HG03575 (cell line): ENCODE measurements around the gene FXYD7.

Source experiments
- ATAC-seq: cut with Tn5 transposase; IDR thresholded peaks from one replicate; pipeline ENCODE4 v1.9.1; 2021; ENCODE audit not compliant: unreplicated experiment, insufficient number of reproducible peaks, low FRiP score; ENCODE audit errors: extremely low read depth

The FXYD7 gene

DNA sequence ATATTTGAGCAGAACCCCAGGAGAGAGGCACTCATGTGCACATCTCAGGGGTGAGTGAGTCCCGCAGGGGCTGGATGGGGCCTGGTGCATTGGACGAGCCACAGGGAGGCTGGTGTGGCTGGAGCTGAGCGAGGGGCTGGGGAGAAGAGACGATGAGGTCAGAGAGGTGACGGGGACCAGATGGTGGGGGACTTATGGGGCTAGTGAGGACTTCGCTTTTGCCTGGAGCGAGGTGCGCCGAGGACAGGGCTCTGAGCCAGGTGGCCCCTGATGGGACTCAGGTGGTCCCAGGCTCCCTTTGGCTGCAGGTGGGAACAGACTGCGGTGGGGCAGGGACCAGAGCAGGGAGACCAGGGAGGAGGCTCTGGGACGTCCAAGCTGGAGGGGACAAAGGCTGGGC is 34.3 kb upstream of the FXYD7 start:
- no peak for ATAC-seq

DNA sequence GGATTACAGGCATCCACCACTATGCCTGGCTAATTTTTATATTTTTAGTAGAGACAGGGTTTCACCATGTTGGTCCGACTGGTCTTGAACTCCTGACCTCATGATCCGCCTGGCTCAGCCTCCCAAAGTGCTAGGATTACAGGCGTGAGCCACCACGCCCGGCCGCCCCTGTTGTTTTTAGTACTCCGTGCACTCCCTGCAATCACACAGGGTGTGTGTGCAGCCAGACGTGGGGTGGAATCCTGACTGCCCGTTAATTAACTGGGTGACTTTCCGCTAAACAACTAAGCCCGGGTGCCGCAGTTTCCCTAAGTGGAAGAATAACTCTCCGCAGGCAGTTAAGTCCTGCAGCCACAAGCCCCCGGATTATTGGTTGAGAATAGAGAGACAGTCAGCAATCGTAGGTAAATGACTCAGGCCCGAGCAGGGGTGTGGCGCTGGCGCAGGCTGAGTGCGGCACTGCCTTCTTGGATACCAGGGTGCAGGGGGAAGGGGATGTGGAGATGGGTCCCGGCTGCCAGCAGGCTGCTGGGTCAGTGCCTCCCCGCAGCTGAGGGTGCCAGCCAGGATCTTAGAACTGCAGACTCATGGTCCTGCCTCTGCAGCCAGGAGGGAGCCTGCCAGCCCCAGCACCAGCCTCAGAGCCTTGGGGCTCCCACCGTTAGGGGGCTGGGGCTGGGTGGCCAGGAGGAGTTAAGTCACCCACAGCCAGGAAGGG is 33.5 kb upstream of the FXYD7 start:
- no peak for ATAC-seq

DNA sequence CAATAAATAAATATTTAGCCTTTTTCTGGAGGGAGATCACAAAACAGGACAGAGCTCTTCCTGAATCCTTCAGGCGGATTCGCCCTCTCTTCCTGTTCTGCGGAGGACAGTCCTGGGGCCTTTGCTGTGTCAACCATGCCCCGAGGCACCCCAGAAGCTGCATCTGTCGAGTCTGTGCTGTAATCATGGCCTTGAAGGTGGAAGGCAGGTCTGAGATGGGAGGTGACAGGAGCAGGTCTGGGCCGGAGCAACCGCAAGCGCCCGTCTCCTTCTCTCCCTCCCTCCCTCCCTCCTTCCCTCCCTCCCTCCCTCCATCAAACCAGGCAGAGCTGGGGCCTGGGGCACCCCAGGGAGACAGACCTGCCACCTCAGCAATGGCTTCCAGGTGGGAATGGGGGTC is 32.1 kb upstream of the FXYD7 start:
- no peak for ATAC-seq

DNA sequence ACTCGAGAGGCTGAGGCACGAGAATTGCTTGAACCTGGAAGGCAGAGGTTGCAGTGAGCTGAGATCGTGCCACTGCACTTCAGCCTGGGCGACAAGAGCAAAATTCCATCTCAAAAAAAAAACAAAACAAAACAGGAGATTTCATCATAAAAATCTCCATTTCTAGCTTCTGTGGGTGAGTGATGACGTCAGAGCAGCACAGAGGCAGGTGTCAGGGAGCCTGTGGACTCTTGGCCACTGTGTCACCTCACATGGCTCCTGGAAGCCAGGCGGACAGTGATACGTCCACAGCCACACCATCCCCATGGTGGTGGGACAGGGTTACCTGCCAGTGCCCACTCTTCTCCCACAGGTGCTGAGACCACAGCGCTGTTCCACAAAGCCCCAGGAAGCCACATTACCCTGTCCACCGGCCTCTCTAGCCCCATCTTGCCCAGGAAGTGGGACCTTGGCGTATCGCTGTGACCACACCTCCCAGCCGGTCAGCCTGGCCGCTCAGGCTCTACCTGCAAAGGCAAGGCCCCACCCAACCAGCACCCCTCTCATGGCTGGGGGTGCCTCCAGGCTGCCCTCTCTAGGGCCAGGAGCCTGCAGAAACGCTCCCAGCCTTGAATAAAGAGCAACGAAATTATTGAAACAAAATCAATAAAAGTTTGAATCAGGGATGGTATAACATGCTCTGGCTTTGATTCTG is 29.9 kb upstream of the FXYD7 start:
- no peak for ATAC-seq

DNA sequence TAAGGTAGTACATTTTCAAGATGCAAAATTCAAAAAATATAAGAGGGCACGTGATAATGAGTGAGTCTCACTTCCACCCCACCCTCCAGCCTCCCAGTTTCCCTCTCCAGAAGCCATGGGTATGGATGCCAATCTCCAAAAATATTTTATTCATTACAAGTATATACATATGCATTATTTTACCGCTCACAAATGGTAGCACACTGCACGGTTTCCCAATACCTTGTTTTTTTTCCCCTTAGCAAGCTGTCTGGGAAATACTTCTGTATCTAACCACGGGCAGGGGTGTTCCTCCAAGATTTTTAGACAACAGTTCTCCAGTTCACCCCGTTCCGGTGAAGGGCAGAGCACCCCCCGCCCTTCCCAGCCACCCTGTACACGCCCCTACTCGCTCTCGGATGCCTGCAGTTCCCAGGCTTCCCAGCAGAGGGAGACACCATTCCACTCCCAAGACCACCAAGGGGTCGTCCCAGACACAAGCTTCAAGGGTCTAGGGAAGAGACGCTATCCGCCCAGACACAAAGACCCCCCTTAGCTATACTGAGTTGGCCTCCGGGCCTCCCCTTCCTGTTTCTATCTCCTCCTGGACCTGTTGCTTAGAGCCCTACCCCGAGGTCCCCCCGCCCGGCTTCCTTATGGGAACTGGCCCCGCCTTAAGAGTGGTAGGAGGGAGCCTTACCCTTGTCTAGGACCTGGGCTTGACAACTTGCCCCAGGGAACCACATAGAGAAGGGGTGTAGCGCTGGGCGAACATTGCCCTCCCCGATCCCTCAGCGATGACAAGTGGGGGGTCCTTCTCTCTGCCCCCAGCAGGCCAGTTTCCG is 28.5 kb upstream of the FXYD7 start:
- ATAC-seq, result no peak

DNA sequence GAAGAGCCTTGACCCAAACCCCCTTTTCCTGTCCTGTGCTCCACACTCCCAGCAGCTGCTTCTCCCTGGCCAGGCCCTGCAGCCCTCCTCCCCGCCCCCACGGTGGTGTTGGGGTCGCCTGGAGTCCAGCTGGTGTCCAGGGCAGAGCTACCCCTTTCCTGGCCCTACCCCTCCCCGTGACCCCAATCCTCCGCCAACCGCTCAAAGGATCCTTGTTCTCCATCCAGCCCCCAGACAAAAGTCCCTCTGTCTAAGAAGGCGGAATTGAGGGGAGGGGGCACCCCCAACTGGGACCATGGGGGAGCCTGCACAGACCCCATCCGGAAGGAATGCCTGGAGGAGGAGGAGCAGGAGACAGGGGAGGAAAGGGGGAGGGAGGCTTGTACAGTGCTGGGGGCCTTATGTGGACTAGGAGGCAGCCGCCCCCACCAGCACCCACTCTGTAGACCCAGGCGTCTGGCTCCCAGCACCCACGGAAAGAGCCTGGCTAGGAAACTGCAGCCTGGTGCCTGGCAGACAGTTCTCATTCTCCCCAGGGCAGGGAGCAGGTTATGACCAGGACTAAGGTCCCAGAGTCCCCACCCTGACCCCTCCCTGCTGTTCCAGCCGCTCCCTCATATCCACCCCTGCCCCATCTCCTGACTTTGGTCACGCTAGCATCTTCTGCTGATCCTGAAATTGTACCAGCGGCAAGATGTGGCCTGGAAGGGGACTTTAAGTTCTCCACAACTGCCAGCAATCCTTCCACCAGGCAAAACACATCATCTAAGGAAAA is 27.7 kb upstream of the FXYD7 start, which contains the start of gene FXYD3:
Gene FXYD3, plus strand, starts transcription at position 647 of the 775 bp plus-strand sequence. CDS start 3,554 bp downstream, outside the sequence.
- ATAC-seq, result no peak

DNA sequence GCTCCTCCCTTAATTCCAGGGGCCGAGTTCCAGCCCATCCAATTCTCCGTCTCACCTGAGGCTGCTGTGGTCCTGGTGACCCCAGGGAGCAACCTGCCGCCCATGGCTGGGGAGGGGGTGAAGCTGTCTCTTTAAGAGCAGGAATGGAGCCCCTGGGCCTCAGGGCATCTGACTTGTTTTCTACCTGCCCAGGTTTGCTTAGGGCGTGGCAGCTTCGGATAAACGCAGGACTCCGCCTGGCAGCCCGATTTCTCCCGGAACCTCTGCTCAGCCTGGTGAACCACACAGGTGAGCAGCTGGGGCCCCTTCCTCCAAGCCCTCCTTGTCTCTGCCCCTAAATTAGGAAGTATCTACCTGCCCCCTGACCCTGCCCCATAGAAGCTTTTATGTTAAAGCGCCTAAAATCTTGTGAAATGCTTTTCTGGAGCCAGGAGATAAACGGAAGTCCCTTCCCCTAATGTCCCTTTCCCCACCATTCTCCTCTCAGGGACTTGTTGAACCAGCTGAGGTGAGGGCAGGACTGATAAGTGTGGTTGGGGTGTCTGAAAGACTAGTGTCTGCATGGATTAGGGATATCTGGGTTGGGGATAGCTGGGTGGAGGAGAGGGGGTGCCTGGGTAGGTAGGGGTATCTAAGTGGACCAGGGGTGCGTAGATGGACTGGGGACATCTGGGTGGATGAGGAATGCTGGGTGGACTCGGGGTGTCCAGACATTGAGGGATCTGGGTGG is 26.8 kb upstream of the FXYD7 start:
- ATAC-seq, result no peak

DNA sequence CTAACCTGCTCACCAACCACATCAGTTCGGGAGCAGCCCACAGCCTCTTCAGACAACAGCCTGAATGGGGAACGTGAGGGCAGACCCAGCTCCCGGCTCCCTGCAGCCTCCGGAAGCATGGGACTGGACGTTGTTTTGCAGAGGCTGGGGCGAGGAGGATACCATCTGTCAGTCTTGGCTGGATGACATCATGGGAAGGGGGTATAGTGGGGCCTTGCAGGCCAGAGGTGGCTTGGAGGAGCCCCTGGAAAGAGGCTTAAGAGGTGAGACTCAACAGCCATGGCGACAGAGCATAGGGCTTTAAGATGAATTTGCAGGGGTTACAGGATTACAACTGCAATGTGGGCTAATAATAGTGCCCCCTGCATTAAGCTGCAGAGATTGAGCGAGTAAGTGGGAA is 25.9 kb upstream of the FXYD7 start:
- ATAC-seq, result no peak

DNA sequence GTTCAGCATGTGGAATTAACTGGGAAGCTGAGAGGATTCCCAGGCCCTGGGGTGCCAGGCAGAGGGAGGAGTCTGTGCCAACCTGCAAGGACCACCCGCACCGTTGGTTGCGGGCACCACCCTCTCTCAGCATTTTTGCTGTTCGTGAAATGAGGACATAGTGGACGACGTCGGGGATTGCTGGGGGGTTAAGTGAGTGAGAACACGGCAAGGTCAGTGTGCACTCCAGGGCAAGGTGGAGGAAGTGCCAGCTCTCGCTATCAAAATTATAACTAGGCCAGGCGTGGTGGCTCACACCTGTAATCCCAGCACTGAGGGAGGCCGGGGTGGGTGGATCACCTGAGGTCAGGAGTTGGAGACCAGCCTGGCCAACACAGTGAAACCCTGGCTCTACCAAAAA is 25.3 kb upstream of the FXYD7 start:
- no peak for ATAC-seq

DNA sequence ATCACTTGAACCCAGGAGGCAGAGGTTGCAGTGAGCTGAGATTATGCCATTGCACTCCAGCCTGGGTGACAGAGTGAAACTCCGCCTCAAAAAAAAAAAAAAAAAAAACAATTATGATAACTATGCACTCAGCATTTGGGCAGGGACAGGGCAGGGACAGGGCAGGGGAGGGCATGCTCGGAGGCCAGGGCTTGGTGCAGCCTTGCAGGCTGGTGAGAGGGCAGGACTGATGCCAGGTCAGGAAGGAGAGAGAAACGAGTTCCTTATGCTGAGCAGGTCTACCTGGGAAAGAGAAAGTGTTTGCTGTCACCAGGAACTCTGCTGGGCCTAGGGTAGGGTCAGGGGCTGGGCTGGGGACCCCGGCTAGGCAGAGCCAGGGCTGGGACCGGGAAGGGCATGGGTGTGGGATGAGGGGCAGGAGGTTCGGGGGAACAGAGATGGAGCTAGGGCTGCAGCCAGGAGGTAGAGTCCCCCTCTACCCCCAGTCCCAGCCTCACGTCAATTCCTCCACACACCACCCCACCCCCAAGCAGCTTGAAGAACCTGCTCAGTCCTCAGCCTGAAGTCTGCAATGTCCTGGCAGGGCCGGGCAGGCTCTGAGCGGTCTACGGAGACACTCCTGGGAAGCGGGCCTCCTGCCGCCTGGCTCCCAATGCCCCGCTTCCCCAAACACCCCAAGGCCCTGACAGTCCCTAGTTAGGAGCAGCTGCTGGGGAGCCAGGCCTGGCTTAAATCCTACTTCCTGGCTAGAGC is 24.6 kb upstream of the FXYD7 start:
- no peak for ATAC-seq

DNA sequence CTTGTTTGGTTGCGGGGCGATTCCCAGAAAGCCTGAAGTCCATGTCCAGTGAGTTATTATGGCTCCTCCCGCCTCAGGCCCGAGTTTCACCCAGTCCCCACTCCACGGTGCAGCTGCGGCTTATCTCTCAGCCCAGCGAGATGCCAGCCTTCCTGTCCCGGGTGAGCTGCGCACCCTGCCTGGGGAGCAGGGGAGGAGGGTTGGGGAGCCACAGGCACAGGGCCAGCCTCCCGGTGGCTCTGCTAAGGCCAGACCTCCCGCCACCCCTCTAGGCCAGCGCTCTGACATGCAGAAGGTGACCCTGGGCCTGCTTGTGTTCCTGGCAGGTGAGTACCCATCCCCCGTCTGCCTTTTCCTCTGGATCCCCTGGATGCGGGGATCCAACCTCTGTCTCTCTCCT is 24.0 kb upstream of the FXYD7 start:
- ATAC-seq, result no peak

DNA sequence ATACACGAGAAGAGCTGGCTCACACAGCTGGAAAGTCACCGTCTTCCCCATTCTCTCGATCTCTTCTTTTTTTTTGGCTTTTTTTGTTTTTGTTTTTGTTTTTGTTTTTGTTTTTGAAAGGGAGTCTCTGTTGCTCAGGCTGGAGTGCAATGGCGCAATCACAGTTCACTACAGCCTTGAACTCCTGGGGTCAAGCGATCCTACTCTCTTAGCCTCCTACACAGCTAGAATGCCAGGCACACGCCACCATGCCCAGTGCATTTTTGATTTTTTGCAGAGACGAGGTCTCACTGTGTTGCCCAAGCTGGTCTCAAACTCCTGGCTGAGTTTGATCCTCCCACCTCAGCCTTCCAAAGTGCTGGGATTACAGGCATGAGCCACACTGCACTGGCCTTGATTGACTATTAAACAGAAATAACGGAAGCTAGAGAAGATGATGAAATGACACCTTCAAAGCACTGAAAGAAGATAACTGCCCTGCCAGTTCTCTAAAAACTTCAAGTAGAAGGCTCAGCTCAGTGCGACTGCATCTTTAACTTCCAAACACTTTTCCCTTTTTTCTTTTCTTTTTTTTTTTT is 23.4 kb upstream of the FXYD7 start:
- ATAC-seq, result no peak

DNA sequence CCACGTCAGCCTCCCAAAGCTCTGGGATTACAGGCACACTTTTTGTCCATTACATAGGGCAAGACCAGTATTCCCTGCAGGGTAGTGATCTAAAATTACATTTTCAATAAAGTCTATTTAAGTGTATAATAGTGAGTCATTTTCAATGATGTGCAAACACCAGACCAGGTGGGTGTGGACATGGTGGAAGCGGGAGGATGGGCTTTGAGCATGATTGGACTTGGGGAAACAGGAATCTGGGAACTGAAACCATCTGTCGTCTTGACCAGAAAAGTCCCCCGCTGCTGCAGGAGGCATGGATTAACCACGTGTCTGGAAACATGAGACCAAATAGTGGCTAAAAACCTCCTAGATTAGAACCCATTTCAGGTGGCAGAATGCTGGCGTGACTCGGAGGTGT is 22.6 kb upstream of the FXYD7 start:
- no peak for ATAC-seq

DNA sequence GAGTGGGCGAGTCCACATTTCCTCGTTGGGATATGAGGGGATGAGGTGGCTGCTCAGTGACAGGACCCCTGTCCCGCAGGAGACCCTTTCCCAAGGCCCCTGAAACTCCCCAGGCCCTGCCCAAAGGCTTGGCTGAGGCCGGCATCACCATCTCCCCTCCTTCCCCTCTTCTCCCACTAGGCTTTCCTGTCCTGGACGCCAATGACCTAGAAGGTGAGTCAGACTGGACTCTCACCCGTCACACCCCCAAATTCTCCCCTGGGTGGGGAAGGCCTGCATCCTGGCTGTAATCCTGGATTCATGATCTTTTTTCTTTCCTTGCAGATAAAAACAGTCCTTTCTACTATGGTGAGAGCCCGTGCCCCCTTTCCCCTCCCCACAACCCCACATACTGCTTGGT is 22.2 kb upstream of the FXYD7 start:
- ATAC-seq, result no peak

DNA sequence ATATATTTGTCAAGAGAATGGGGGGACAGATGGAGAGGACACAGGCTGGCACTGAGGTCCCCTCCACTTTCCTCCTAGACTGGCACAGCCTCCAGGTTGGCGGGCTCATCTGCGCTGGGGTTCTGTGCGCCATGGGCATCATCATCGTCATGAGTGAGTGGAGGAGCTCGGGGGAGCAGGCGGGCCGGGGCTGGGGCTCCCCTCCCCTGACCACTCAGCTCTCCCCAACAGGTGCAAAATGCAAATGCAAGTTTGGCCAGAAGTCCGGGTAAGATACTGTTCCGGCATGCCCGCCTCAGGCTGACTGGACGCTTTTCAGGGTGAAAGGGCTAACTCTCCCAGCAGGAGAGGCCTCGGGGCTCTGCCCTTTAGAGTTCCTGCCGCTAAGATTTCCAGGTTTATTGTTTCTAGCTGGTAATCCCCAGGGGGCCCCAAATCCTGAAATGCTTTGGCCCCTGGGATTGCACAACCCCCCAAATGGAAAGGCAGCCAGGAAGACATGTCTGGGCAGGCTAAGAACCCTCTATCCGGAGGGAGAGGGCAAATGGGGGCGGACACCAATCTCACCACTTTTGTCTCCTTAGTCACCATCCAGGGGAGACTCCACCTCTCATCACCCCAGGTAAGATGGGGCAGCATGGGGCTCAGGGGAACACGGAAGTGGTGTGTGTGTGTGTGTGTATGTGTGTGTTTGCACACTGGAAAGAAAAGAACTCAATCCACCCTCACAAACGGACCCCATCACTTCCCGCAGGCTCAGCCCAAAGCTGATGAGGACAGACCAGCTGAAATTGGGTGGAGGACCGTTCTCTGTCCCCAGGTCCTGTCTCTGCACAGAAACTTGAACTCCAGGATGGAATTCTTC is 20.1 kb upstream of the FXYD7 start:
- ATAC-seq, result no peak

DNA sequence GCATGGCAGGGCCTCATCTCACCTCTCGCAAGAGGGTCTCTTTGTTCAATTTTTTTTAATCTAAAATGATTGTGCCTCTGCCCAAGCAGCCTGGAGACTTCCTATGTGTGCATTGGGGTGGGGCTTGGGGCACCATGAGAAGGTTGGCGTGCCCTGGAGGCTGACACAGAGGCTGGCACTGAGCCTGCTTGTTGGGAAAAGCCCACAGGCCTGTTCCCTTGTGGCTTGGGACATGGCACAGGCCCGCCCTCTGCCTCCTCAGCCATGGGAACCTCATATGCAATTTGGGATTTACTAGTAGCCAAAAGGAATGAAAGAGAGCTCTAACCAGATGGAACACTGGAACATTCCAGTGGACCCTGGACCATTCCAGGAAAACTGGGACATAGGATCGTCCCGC is 19.5 kb upstream of the FXYD7 start:
- ATAC-seq, result no peak
